HG03558 (cell line): ENCODE measurements around the gene KCP.
"Not testable (repeated sequence)": the region's sequence is repeated elsewhere in the genome, so short reads cannot be mapped to it uniquely, and the experiment has no call there.

Experiments
- ATAC-seq: cut with Tn5 transposase; IDR thresholded peaks from one replicate; pipeline ENCODE4 v1.9.1; 2021; ENCODE audit warnings: moderate number of reproducible peaks; ENCODE audit not compliant: unreplicated experiment; ENCODE audit errors: extremely low read depth

The KCP gene

GRCh38 chr7:128910569-128910945 is at the start of gene KCP:
TSS of gene KCP (minus strand) at chr7:128910709. CDS start at chr7:128910676, 33 bp downstream.
- no peak for ATAC-seq

- ATAC-seq = no peak
Measured at GRCh38 chr7:128959296-128959695, 48.8 kb upstream of the KCP start.

GRCh38 chr7:128955981-128956380 is 45.5 kb upstream of the KCP start:
- ATAC-seq = no peak

DNA sequence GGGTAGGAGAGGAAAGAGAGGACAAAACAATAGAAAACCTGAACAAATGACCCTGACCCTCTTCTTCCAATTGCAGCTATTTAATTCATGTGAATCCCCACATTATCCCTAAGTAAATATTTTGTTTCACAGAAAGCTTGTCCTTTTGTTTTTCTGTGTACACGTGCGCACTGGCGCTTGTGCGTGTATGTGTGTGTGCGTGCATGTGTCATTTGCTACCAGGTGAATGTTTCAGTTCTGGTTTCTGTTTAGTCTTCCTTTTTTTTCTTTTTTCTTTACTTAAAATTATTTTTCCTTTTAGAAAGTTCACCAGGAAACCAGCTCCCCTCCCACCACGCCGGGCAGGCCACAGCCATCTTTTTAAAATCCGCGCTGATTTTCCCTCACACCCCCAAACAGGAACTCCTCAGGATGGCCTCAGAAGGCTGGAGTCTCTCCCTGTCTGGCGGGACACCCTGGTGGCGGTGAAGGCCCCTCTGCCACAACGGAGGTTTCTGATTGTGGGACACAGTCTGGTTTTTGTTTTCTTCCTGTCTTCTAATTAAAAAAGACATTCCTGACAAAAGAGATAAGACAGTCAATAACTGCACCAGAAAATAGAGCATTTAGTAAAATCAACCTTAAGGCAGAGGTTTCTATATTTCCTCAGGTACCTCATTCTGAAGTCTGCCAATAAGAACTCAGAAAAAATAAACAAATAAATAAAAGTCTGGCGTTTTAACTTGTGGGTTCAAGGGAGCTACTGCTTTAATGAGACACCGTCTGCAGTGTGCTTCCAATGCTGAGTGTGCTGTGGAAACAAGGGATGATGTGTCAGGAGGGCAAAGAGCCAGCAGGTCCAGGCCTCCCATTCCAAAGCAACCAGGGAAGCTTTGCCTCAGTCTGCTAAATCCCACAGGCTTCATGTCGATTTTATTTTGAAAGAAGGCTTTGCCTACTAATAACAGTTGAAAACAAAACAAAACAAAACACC is 44.6 kb upstream of the KCP start:
- ATAC-seq = no peak

DNA sequence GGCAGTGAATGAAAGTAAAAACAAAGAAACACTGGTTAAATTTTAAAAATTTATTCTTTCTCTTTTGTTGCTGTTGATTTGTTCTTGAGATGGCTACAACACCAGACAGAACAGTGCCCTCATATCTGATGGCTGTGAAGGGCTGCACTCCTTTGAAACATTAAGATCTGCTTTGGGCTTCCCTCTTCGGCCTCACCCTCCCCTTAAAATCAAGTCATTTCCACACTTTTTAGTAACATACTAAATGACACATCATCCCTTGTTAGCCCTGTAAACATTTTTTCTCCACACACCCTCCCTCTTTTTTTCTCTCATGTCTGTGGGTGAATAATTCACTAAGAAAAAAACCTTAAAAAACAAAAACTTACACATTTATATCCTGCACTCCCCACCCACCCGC is 43.6 kb upstream of the KCP start:
- ATAC-seq = no peak

DNA sequence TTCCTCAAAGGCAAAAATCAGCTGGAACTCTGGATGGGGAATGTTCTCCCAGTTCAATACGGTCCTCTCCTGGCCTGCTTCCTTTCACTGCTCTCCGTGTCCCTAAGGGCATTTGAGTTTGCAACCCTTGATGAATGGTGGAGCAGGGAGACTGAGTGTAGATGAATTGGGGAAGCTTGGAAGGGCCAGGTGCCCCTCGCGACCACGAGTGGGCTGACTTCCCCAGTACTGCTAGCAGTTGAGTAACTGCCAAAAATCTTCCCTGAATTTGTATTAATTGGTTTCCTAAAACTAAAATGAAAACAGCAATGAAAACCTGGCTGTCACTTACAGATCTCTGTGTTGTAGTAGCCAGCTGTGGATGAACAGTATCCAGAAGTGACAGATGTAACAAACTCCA is 40.8 kb upstream of the KCP start:
- no peak for ATAC-seq

GRCh38 chr7:128948976-128949760 is 38.7 kb upstream of the KCP start:
- ATAC-seq = no peak

DNA sequence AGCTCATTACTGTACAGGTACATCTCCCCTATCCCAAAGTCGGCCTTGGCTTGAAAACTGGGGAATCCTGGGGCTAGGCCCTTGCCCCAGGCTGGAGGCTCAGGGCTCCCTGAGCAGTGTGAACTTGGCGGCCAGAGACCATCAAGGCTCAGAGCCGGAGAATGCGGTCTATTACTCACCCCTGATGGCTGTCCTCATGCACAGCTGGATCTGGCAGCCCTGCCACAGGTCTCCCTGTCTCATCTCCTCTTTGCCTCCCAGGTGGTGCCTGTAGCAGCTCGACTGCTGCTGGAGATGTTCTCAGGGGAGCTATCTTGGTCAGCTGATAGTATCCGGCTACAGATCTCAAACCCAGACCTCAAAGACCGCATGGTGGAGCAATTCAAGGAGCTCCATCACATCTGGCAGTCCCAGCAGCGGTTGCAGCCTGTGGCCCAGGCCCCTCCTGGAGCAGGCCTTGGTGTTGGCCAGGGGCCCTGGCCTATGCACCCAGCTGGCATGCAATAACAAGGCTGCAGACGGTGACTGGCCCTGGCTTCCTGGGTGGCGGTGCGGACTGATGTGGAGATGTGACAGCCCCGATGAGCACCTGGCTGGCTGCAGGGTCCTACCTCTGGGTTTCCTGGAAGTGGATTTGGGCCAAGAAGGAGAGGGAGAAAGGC is 37.9 kb upstream of the KCP start:
- no peak for ATAC-seq

DNA sequence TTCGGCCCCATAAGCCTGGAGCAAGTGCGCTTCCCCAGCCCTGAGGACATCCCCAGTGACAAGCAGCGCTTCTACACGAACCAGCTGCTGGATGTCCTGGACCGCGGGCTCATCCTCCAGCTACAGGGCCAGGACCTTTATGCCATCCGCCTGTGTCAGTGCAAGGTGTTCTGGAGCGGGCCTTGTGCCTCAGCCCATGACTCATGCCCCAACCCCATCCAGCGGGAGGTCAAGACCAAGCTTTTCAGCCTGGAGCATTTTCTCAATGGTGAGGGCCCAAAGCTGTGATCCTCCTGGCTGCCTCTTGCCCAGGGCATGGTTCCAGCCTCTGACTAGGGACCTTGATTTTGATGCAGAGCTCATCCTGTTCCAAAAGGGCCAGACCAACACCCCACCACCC is 37.3 kb upstream of the KCP start:
- ATAC-seq = no peak

DNA sequence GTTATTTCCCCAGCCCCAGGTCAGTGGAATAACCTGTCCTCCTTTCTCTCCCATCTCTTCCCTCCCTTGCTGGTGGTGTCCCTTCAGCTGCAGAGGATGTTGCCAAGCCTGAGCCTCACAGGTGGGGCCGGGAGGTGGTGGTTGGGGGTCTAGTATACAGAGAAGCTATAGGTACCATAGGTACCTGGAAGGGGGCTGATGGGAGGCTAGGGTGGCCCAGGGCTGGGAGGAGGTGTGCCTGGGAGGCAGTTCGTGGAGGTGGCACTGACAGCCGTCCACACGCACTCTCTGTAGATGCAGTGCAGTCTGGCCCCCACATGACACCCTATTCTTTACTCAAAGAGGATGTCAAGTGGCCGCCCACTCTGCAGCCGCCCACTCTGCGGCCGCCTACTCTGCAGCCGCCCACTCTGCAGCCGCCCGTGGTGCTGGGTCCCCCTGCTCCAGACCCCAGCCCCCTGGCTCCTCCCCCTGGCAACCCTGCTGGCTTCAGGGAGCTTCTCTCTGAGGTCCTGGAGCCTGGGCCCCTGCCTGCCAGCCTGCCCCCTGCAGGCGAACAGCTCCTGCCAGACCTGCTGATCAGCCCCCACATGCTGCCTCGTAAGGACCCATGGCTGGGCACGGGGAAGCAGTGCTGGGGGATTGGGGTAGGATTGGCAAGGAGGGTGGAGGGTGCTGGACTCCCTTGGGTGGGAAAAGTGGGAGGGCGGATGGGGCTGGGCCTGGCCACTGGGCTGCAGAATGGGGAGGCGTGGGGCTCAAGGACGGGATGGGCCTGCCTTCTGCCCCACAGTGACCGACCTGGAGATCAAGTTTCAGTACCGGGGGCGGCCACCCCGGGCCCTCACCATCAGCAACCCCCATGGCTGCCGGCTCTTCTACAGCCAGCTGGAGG is 36.7 kb upstream of the KCP start:
- ATAC-seq = no peak

- no peak for ATAC-seq
Measured at GRCh38 chr7:128945668-128946366, 35.3 kb upstream of the KCP start.

DNA sequence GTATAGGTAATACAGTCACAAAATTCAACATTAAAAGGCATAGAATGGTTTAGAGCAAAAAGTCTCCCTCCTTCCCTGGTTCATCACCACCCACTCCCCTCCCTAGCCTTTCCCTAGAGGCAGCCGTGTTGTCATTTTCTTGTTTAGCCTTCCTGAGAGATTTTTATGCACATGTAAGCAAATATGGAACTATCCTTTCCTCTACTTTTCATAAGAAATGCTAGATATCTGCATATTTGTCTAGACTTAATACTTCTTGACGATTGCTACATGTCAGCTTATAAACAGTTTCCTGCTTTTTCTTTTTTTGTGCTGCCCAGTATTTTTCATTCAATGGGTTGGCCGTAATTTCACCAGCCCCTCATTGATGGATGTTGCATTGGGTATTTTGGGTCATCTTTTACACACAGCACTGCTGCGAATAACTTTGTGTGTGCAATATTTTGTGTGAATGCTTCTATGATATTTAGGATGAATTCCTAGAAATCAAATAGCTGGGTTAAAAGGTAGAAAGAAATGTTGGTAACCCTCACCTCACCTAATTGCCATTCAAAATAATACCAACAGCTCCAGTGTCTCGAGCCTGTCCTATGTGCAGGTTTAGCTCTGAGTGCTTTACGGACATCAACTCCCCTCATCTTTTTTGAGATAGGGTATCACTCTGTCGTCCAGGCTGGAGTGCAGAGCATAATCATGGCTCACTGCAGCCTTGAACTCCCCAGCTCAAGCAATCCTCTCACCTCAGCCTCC is 34.2 kb upstream of the KCP start:
- ATAC-seq = no peak

DNA sequence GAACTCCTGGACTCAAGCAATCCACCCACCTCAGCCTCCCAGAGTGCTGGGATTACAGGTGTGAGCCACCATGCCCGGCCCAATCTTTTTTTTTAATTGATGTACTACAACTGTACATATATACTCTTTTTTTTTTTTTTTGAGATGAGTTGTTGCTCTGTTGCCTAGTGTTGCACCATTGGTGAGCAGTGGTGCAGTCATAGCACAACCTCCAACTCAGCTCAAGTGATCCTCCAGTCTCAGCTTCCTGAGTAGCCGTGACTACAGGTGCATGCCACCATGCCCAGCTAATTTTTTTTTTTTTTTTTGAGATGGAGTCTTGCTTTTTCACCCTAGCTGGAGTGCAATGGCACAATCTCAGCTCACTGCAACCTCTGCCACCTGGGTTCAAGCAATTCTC is 32.7 kb upstream of the KCP start:
- ATAC-seq = not testable (repeated sequence)

- no peak for ATAC-seq
Measured at GRCh38 chr7:128941946-128942526, 31.5 kb upstream of the KCP start.

DNA sequence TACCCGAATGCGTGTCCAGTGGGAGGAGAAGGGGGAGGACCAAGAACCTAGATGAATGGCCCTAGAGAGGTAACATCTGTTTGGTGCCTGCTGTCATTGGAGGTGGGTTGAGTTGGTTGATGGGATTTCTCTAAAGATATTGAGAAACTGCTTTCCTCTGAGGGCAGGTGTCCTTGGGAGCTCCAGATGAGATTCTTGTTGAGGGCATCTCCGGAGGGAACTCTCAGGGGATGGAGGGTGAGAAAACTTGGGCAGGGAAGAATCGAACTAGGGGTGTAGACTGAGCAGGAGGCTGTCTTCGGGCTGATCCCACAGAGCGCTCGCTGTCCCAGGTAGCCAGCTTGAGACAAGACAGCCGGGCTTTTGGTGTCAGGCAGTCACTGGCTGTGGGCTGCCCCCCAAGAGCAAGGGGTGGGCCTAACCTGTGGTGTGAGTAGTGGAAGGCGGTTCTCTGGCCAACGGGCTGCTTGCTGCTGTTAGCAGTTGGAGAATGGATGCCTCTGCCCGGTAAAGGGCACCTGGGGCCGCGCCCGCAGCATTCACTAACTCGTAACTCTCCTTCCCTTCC is 30.9 kb upstream of the KCP start:
- ATAC-seq = no peak

GRCh38 chr7:128940494-128941322 is 30.2 kb upstream of the KCP start:
- ATAC-seq = peak; percentile 18

- peak; percentile 15 for ATAC-seq
Measured at GRCh38 chr7:128939861-128940410, 29.4 kb upstream of the KCP start.
